ENCODE data around the gene TMEM150B. TPM values are rescaled to one million over a fixed set of nuclear protein-coding genes. Genes with fewer than 3 reads are reported as not detected.
A peak's percentile ranks its signal among the peaks of the same experiment; 100 is the strongest.

TMEM150B gene
- polyA plus RNA-seq, 4 donors = 33.2 to 125 (median 79.2) TPM

- Histone ChIP-seq H3K27ac (ENCODE audit: low read depth in 1 of 3, low read length in 2 of 3) (no peak overlapping the region), H3K4me3 (ENCODE audit: low read depth in 1 of 3, low read length in 3 of 3) (no peak overlapping the region), H3K4me1 (ENCODE audit: control insufficient read depth in 3 of 3, insufficient read depth in 2 of 3, low read depth in 1 of 3, low read length in 2 of 3) (peaks cover 0 to 20% (median 5%) of the 10 kb centered on the region in 3 donors), H3K36me3 (ENCODE audit: control insufficient read depth in 3 of 3, insufficient read depth in 2 of 3, low read depth in 1 of 3, low read length in 3 of 3) (peaks cover 0 to 17% (median 2%) of the 10 kb centered on the region in 3 donors), H3K27me3 (ENCODE audit: control insufficient read depth in 3 of 3, insufficient read depth in 3 of 3, low read length in 3 of 3) (peaks cover 4 to 61% (median 33%) of the 10 kb centered on the region in 3 donors), H3K9me3 (ENCODE audit: control insufficient read depth in 2 of 2, insufficient read depth in 1 of 2, low read depth in 1 of 2, low read length in 1 of 2) (no peaks in the 10 kb centered on the region)
- DNase-seq (no peak), FAIRE-seq (no peak)
- WGBS, 3 donors = 44 to 63% (median 58%) methylated on average over 6 of the region's 6 CpGs
These were observed 26.9 kb upstream of the TMEM150B start for GRCh38 chr19:55352040-55352439.

DNA sequence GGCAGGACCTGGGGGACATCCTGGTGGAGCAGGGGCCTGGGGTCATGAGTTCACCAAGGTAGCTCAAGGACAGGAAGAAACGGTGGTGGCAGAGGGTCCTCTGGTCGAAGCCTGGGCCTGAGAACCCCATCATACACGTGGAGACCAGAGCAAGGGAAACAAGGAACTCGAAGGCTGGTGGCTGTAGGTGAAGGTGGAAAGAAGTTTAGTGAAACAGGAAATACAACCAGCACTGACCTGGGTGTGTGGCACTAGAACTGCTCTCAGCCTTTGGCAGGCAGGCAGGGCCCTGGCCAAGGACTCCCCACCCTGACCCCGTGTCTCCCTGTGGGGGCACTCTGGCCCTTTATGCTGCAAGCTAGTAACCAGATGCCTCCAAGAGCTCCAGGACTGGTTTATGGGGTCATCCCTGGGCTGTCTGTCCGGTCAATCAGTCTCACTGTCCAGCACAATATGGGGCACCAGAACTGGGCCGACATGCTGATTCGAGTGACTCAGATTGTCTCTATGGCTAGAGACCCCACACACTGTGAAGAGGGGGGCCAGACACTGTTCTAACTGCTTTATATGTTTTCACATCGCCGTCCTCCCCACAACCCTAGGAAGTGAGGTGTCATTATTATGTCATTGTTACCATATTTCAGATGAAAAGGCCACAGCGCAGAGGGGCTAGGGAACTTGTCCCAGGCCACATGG is 25.6 kb upstream of the TMEM150B start:
- Histone ChIP-seq H3K27me3 (ENCODE audit: control insufficient read depth in 3 of 3, insufficient read depth in 3 of 3, low read length in 3 of 3) (peaks cover 4 to 48% (median 30%) of the 10 kb centered on the region in 3 donors), H3K4me1 (ENCODE audit: control insufficient read depth in 3 of 3, insufficient read depth in 2 of 3, low read depth in 1 of 3, low read length in 2 of 3) (peaks cover 0 to 20% (median 5%) of the 10 kb centered on the region in 3 donors), H3K36me3 (ENCODE audit: control insufficient read depth in 3 of 3, insufficient read depth in 2 of 3, low read depth in 1 of 3, low read length in 3 of 3) (peaks cover 0 to 26% (median 5%) of the 10 kb centered on the region in 3 donors), H3K4me3 (ENCODE audit: low read depth in 1 of 3, low read length in 3 of 3) (no peak overlapping the region), H3K9me3 (ENCODE audit: control insufficient read depth in 2 of 2, insufficient read depth in 1 of 2, low read depth in 1 of 2, low read length in 1 of 2) (no peaks in the 10 kb centered on the region), H3K27ac (ENCODE audit: low read depth in 1 of 3, low read length in 2 of 3) (no peak overlapping the region)
- WGBS, 3 donors = 55 to 67% (median 59%) methylated on average over 11 of the region's 11 CpGs
- DNase-seq (no peak), FAIRE-seq (no peak)

- Histone ChIP-seq H3K9me3 (ENCODE audit: control insufficient read depth in 2 of 2, insufficient read depth in 1 of 2, low read depth in 1 of 2, low read length in 1 of 2) (no peaks in the 10 kb centered on the region), H3K27ac (ENCODE audit: low read depth in 1 of 3, low read length in 2 of 3) (no peak overlapping the region), H3K4me1 (ENCODE audit: control insufficient read depth in 3 of 3, insufficient read depth in 2 of 3, low read depth in 1 of 3, low read length in 2 of 3) (peaks cover 0 to 12% (median 2%) of the 10 kb centered on the region in 3 donors), H3K4me3 (ENCODE audit: low read depth in 1 of 3, low read length in 3 of 3) (no peak overlapping the region), H3K36me3 (ENCODE audit: control insufficient read depth in 3 of 3, insufficient read depth in 2 of 3, low read depth in 1 of 3, low read length in 3 of 3) (peaks cover 0 to 44% (median 5%) of the 10 kb centered on the region in 3 donors), H3K27me3 (ENCODE audit: control insufficient read depth in 3 of 3, insufficient read depth in 3 of 3, low read length in 3 of 3) (peaks cover 4 to 26% (median 24%) of the 10 kb centered on the region in 3 donors)
- DNase-seq = no peak
- no peak for FAIRE-seq
- WGBS, 3 donors = 73 to 81% (median 80%) methylated on average over 22 of the region's 22 CpGs
These were observed 23.3 kb upstream of the TMEM150B start for GRCh38 chr19:55348317-55349034.

- no peak overlapping the region for H3K4me3 ChIP-seq (ENCODE audit: low read depth in 1 of 3, low read length in 3 of 3)
- FAIRE-seq (no peak), DNase-seq (no peak)
- H3K27ac ChIP-seq (ENCODE audit: low read depth in 1 of 3, low read length in 2 of 3) = no peak overlapping the region
- peaks cover 4 to 16% (median 14%) of the 10 kb centered on the region in 3 donors for H3K27me3 ChIP-seq (ENCODE audit: control insufficient read depth in 3 of 3, insufficient read depth in 3 of 3, low read length in 3 of 3)
- H3K36me3 ChIP-seq (ENCODE audit: control insufficient read depth in 3 of 3, insufficient read depth in 2 of 3, low read depth in 1 of 3, low read length in 3 of 3) = peaks cover 0 to 54% (median 5%) of the 10 kb centered on the region in 3 donors
- WGBS, 3 donors = 80 to 90% (median 84%) methylated on average over 8 to 10 of the region's 10 CpGs
- no peaks in the 10 kb centered on the region for H3K9me3 ChIP-seq (ENCODE audit: control insufficient read depth in 2 of 2, insufficient read depth in 1 of 2, low read depth in 1 of 2, low read length in 1 of 2)
- peaks cover 0 to 4% (median 0%) of the 10 kb centered on the region in 3 donors for H3K4me1 ChIP-seq (ENCODE audit: control insufficient read depth in 3 of 3, insufficient read depth in 2 of 3, low read depth in 1 of 3, low read length in 2 of 3)
These were observed 22.4 kb upstream of the TMEM150B start for GRCh38 chr19:55347442-55348009.

DNA sequence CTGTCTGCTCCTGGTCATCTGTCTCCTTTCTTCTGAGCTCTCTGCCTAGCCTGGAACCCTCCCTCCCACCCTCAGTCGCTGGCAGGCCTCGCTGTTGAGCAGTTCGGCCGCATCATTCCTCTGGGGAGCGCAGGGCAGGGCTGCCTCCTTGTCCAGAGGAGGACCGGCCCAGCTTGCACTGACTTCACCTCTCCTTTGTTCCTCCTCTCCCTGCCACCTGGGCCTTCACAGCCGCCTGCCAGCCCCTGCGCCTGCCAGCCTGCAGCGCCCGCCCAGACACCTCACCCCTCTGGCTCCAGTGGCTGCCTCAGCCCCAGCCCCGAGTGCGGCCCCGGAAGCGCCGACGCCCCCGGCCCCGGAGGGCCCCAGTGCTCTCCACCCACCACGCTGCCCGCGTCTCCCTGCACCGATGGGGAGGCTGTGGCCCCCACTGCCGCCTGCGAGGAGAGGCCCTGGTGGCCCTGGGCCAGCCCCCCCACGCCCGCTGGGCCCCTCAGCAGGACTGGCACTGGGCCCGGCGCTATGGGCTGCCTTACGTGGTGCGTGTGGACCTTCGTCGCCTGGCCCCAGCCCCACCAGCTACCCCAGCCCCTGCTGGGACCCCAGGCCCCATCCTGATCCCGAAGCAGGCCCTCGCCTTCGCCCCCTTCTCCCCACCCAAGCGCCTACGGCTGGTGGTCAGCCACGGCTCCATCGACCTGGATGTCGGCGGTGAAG is 21.7 kb upstream of the TMEM150B start:
- Histone ChIP-seq H3K36me3 (ENCODE audit: control insufficient read depth in 3 of 3, insufficient read depth in 2 of 3, low read depth in 1 of 3, low read length in 3 of 3) (peaks cover 0 to 60% (median 5%) of the 10 kb centered on the region in 3 donors), H3K27me3 (ENCODE audit: control insufficient read depth in 3 of 3, insufficient read depth in 3 of 3, low read length in 3 of 3) (peaks cover 0 to 10% (median 8%) of the 10 kb centered on the region in 3 donors), H3K4me1 (ENCODE audit: control insufficient read depth in 3 of 3, insufficient read depth in 2 of 3, low read depth in 1 of 3, low read length in 2 of 3) (peaks cover 0 to under 1% (median 0%) of the 10 kb centered on the region in 3 donors), H3K4me3 (ENCODE audit: low read depth in 1 of 3, low read length in 3 of 3) (no peak overlapping the region), H3K27ac (ENCODE audit: low read depth in 1 of 3, low read length in 2 of 3) (no peak overlapping the region), H3K9me3 (ENCODE audit: control insufficient read depth in 2 of 2, insufficient read depth in 1 of 2, low read depth in 1 of 2, low read length in 1 of 2) (no peaks in the 10 kb centered on the region)
- WGBS, 3 donors = 89 to 93% (median 89%) methylated on average over 31 to 41 of the region's 41 CpGs
- DNase-seq = no peak
- FAIRE-seq = no peak

GRCh38 chr19:55345818-55346724 is 20.9 kb upstream of the TMEM150B start:
- Histone ChIP-seq H3K27ac (ENCODE audit: low read depth in 1 of 3, low read length in 2 of 3) (no peak overlapping the region), H3K36me3 (ENCODE audit: control insufficient read depth in 3 of 3, insufficient read depth in 2 of 3, low read depth in 1 of 3, low read length in 3 of 3) (peaks cover 0 to 65% (median 5%) of the 10 kb centered on the region in 3 donors), H3K27me3 (ENCODE audit: control insufficient read depth in 3 of 3, insufficient read depth in 3 of 3, low read length in 3 of 3) (peaks cover 0 to 4% (median 2%) of the 10 kb centered on the region in 3 donors), H3K9me3 (ENCODE audit: control insufficient read depth in 2 of 2, insufficient read depth in 1 of 2, low read depth in 1 of 2, low read length in 1 of 2) (no peaks in the 10 kb centered on the region), H3K4me1 (ENCODE audit: control insufficient read depth in 3 of 3, insufficient read depth in 2 of 3, low read depth in 1 of 3, low read length in 2 of 3) (peaks cover 0 to 7% (median 0%) of the 10 kb centered on the region in 3 donors), H3K4me3 (ENCODE audit: low read depth in 1 of 3, low read length in 3 of 3) (no peak overlapping the region)
- peak in 1 of 2 donors; percentile 42 for DNase-seq
- FAIRE-seq = no peak
- 83 to 85% (median 84%) methylated on average over 41 to 43 of the region's 43 CpGs for WGBS, 3 donors

- Histone ChIP-seq H3K4me3 (ENCODE audit: low read depth in 1 of 3, low read length in 3 of 3) (no peak overlapping the region), H3K4me1 (ENCODE audit: control insufficient read depth in 3 of 3, insufficient read depth in 2 of 3, low read depth in 1 of 3, low read length in 2 of 3) (peaks cover 0 to 7% (median 4%) of the 10 kb centered on the region in 3 donors), H3K27ac (ENCODE audit: low read depth in 1 of 3, low read length in 2 of 3) (no peak overlapping the region), H3K27me3 (ENCODE audit: control insufficient read depth in 3 of 3, insufficient read depth in 3 of 3, low read length in 3 of 3) (no peaks in the 10 kb centered on the region), H3K9me3 (ENCODE audit: control insufficient read depth in 2 of 2, insufficient read depth in 1 of 2, low read depth in 1 of 2, low read length in 1 of 2) (no peaks in the 10 kb centered on the region), H3K36me3 (ENCODE audit: control insufficient read depth in 3 of 3, insufficient read depth in 2 of 3, low read depth in 1 of 3, low read length in 3 of 3) (peaks cover 0 to 65% (median 5%) of the 10 kb centered on the region in 3 donors)
- DNase-seq (no peak), FAIRE-seq (no peak)
- WGBS, 3 donors = 82 to 88% (median 87%) methylated on average over 22 of the region's 22 CpGs
These were observed 20.1 kb upstream of the TMEM150B start for GRCh38 chr19:55345101-55345817.
